Pulmonary artery endothelial cell (primary cell): ENCODE measurements around the gene LPCAT4. TPM values are rescaled to one million over a fixed set of nuclear protein-coding genes. Genes with fewer than 3 reads are reported as not detected.

Source experiments
- total RNA-seq: library from RNA; depleted of rRNA; stranded (reverse); fragments of >200 nt; gene quantifications from 2 replicates; pipeline ENCODE4 v1.2.3, GENCODE V29; 2014

The LPCAT4 gene
- total RNA-seq, 1 donor from 2014 or later, result 6.7 TPM

Other genes starting within 250 kb of the LPCAT4 start
- 42.3 and 61.0 TPM in 2 replicates for gene KATNBL1, start 157.1 kb downstream of the LPCAT4 start, total RNA-seq
- 215 and 255 TPM in 2 replicates for gene EMC4, start 142.2 kb downstream of the LPCAT4 start, total RNA-seq
- gene SLC12A6, start 29.4 kb downstream of the LPCAT4 start, total RNA-seq, result 20.3 and 23.7 TPM in 2 replicates
- 186 and 277 TPM in 2 replicates for gene NOP10, start 24.1 kb downstream of the LPCAT4 start, total RNA-seq
- not detected in 2 replicates for gene NUTM1, start 23.9 kb downstream of the LPCAT4 start, total RNA-seq
- gene GOLGA8A, start 70.6 kb upstream of the LPCAT4 start, total RNA-seq, result 6.5 and 12.5 TPM in 2 replicates
- 11.2 and 14.6 TPM in 2 replicates for gene GOLGA8B, start 216.5 kb upstream of the LPCAT4 start, total RNA-seq